GM18499 (cell line): ENCODE measurements around the gene BEND6.
"Not testable (repeated sequence)": the region's sequence is repeated elsewhere in the genome, so short reads cannot be mapped to it uniquely, and the experiment has no call there.

ENCODE experiments used
- ATAC-seq: cut with Tn5 transposase; IDR thresholded peaks from one replicate; pipeline ENCODE4 v1.9.1; 2021; ENCODE audit warnings: moderate number of reproducible peaks; ENCODE audit not compliant: insufficient read depth, unreplicated experiment

Gene BEND6

GRCh38 chr6:57024321-57024720, 69.4 kb downstream of the BEND6 start:
- no peak for ATAC-seq

- no peak for ATAC-seq
Observed at GRCh38 chr6:57024775-57025174, 69.9 kb downstream of the BEND6 start.

GRCh38 chr6:57026001-57026400, 71.1 kb downstream of the BEND6 start:
- ATAC-seq: no peak

DNA sequence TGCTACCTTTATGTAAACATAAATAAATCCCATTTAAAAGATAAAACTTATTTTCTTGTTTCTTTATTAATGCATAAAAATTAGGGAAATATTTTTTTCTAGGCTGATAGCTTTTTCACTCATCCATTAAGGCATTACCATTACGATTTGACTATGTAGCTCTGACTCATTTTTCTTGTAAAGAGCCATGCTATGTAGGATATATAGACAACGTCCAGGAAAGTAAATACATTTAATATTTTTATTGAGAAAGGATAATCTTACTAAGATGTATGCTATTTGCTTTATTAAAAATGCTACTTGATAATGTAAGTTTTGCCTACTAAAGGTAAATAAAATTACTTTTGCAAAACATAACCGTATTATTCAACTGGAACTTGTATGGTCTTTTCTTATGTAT, 72.4 kb downstream of the BEND6 start:
- no peak for ATAC-seq

- ATAC-seq: no peak
Observed at GRCh38 chr6:57029213-57029612, 74.3 kb downstream of the BEND6 start.

DNA sequence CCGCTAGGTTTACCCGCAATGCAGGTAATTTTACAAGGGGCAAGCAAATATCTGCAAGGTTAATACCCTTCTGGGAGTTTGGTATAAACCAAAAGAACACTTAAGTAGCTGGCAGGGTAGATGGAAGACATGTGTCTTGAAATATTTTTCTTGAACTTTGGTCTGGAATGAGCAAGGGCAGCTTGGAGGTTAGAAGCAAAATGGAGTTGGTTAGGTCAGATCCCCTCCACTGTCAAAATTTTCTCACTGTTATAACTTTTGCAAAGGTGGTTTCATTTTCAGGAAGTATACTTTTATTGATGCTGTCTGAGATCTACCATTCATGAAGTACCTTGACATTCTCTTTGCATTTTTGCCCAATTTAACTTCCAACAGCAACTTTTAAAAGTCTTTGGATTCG, 78.3 kb downstream of the BEND6 start:
- no peak for ATAC-seq

DNA sequence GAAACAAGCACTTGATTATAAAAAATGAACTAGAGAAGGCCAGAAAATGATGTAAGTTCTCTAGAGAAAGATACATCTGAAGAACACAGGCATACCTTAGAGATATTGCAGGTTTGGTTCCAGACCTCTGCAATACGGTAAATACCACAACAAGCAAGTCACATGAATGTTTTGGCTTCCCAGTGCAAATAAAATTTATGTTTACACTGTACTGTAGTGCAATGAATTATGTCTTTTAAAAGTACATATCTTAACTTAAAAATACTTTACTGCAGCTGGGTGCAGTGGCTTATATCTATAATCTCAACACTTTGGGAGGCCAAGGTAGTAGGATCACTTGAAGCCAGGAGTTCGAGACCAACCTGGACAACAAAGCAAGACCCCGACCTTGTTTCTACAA, 80.6 kb downstream of the BEND6 start:
- no peak for ATAC-seq

DNA sequence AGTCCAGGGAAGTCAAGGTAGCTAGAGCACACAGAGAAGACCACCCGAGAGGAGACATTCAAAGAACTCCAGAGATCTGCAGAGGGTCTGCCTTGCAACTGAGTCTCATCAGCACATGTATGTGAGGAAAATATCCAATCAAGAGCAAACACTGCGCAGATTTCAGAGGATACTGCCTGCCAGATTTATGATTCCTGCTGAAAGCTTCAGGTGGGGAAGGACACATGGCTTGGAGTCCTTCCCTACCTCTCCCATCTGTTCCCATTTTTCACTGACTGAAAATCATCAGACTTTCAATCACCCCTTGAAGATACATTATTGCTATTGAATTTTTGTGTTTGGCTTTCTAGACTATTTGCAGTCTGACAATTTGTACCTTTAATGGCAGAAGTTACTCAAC, 84.0 kb downstream of the BEND6 start:
- ATAC-seq: no peak

DNA sequence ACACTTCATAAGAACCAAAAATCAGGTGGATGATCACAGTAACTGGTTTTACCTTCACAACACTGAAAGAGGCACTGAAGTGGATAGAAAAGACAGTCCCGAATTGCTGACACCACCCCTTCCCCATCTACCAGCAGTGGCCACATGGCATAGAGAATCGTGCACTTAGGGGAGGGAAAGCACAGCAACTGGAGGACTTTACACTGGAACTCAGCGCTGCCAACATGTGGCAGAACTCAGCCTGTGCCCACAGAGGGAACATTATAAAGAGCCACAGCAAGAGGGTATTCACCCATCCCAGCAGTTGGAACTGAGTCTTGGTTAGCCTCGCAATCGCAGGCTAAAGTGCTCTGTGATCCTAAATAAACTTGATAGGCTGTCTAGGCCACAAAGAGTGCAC, 85.1 kb downstream of the BEND6 start:
- ATAC-seq: no peak

DNA sequence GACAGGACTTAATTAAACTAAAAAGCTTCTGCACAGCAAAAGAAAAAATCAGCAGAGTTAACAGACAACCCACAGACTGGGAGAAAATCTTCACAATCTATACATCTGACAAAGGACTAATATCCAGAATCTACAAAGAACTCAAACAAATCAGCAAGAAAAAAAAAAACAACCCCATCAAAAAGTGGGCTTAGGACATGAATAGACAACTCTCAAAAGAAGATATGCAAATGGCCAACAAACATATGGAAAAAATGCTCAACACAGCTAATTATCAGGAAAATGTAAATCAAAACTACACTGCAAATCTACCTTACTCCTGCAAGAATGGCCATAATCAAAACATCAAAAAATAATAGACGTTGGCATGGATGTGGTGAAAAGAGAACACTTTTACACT, 89.2 kb downstream of the BEND6 start:
- ATAC-seq: not testable (repeated sequence)

DNA sequence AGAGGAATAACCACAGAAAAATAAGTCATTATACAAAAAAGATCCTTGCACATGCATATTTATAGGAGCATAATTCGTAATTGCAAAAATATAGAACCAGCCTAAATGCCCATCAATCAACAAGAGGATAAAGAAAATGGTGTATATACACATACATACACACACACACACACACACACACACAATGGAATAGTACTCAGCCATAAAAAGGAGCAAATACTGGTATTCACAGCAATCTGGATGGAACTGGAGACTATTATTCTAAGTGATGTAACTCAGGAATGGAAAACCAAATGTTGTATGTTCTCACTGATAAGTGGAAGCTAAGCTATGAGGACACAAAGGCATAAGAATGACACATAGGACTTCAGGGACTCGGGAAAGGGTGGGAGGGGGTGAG, 89.7 kb downstream of the BEND6 start:
- ATAC-seq: no peak

DNA sequence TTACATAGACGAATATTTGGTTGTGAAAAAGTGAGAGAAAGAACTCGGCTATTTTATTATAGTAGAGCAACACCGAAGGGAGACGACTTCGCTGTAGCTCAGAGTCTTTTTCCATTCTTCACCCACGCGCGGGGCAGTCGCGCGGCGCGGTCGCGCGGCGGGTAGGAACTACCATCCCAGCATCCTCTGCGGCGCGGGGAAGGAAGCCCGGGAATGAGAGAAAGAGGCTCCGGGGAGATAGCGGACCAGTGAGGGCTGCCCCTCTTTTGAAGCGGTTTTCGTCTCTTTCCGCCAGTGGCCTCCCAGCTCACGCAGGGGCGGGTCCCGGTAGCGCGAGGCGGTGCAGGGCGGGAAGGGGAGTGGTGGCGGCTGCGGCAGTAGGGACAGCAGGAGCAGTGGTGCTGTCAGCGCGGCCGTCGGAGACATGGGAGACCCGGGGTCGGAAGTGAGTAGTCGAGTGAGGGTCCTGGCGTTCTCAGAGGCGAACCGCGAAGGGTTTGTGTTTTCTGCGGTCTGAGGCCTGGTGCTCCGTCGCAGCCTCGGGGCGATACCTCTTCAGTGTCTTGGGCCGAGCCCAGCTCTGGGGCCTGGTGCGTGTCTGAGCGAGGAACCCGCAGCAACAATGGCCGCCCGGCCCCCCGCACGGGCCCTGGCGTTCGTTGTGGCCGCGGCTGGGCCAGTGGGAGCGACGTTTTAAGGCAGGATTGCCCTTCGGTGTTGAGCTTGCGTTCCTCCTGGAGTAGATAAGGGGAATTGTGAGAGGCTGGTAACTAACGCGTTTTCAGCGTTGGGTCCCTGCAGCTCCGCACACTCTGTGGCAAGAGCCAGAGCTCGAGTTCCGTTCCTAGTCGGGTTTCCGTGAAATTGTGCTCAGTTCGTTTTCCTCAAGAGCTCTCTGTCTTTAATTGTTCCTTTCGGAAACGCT, 91.7 kb downstream of the BEND6 start, which contains the start of gene KIAA1586:
TSS of gene KIAA1586 (plus strand) at position 362 of the 925 bp plus-strand sequence. CDS start at position 425, 63 bp downstream.
- peak; percentile 85 for ATAC-seq

DNA sequence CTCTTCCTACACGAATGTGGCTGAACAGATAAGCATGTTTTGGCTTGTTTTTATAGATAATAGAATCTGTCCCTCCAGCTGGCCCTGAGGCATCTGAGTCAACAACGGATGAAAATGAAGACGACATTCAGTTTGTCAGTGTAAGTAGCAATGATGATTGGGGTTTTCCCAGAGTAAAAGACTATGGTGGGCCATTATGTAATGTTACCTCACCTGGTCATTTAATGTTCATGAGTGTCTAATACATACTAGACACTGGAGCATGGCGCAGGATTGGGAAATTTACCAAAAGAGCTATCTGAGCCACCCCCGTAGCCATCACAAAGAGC, 92.3 kb downstream of the BEND6 start:
- peak; percentile 17 for ATAC-seq

GRCh38 chr6:57047859-57048258, 93.0 kb downstream of the BEND6 start:
- not testable (repeated sequence) for ATAC-seq

DNA sequence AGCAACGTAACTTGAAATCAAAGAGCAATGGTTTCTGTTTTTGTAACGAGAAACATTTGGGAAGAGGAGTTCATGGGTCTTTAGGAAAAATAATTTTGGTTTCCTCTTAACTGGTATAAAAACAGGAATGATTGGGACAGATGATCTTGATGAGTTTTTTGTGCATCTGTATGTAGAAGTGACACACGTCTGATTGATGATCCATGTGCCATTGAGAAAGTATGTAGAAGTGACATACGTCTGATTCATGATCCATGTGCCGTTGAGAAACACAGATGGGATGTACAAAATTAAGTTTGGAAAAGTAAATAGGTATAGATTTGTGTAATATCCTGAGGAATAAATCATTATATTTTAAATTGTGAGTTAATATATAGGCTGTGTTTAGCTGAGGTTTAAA, 93.7 kb downstream of the BEND6 start:
- ATAC-seq: no peak

DNA sequence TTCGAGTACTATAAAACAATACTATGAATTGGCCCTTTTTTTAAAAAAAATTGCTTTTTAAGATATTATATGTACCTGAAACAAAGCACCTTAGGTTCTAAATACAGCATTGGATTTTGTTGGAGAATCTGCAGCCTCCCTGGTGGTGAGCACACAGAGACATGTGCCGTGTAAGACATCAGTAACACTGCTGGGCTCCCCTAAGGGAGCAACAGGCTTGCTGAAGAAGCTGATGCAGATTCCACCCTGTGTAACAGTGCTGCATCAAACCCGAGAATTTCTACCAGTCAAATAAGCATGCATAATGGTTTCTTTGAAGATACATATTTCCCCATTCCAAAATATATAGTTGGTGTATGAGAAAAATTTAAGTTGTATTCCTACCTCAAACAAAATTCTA, 108.9 kb downstream of the BEND6 start:
- no peak for ATAC-seq

DNA sequence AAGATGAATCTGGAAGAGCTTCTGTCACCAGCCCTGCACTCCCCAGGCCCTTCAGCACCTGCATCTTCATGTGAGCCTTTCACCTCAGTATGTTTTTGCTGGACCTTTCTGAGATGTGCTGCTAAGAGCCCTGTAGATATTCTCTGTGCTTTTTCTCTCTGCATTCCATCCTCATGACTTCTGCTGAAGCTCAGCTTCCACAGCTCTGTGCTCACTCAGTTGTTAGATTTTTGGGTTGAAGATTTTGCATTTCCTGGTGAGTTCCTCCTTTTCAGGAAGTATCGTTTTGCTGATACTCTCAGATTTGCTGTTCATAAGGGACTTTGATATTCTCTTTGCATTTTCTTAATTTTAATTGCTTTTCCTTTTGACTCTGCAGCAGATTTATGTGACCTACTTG, 109.9 kb downstream of the BEND6 start:
- ATAC-seq: no peak

DNA sequence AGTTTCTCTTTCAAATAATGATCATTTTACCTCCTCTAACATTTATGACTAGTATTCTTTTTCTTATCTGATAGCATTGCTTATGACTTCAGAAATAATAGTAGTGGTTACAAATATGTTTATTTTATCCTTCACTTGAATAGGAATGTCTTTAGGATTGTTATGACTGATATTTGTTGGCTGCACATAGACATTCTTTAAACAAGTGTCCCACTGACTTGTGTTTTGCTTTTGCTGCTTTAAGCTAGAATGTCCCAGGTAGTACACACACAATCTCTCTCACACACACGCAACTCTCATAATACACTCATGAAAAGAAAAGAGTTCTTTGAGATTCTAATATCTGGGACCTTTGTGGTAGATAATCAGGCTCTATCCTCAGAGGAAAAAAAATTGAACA, 113.2 kb downstream of the BEND6 start:
- no peak for ATAC-seq

GRCh38 chr6:57069228-57069627, 114.3 kb downstream of the BEND6 start:
- no peak for ATAC-seq

DNA sequence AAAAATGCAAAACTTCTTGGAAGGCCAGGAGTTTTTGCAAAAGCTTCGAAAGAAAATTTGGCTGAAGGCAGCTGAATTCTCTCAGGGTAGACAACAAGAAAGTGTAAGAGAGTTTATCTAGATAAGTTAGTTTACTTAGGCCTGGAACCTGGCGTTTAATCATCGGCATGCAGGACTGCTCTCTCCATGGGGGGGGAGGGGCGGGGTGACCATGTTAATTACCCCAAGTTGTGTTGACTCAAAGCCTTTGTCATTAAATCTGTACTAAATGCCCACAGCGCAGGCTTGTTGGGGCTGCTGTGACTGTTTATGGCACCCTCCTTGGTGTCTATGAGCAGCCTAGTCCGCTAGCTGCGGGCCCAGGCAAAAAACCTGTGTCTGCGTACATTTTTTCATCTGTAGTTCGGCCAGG, 115.0 kb downstream of the BEND6 start:
- ATAC-seq: no peak

GRCh38 chr6:57072108-57072507, 117.2 kb downstream of the BEND6 start:
- no peak for ATAC-seq

- no peak for ATAC-seq
Observed at GRCh38 chr6:57074383-57074782, 119.5 kb downstream of the BEND6 start.
